C4-2B (cell line): ENCODE results near the gene AGPAT3.

ENCODE experiments used
- H3K27ac ChIP-seq: fragments of 450-650 bp; 2 replicates; pipeline ENCODE4 v1.5.1; 2017
- CTCF ChIP-seq: fragments of 450-650 bp; conservative IDR thresholded peaks from 2 replicates; pipeline ENCODE4 v1.5.1; 2017; ENCODE audit warnings: mild to moderate bottlenecking
- ZFX ChIP-seq: fragments of 450-650 bp; IDR thresholded peaks from 2 replicates; pipeline ENCODE4 v1.6.1; 2017

AGPAT3 gene

GRCh38 chr21:43982489-43983078, 117.6 kb downstream of the AGPAT3 start:
- H3K27ac ChIP-seq: no peak overlapping the region
- no peak for TF ChIP-seq ZFX
- TF ChIP-seq CTCF: no peak

- TF ChIP-seq ZFX: no peak
- no peak for TF ChIP-seq CTCF
- H3K27ac ChIP-seq: no peak overlapping the region
Observed at GRCh38 chr21:43983390-43983789, 118.4 kb downstream of the AGPAT3 start.

GRCh38 chr21:43983860-43984420, 118.9 kb downstream of the AGPAT3 start:
- H3K27ac ChIP-seq: no peak overlapping the region
- no peak for TF ChIP-seq CTCF
- no peak for TF ChIP-seq ZFX

GRCh38 chr21:43984905-43985689, 120.1 kb downstream of the AGPAT3 start:
- no peak overlapping the region for H3K27ac ChIP-seq
- TF ChIP-seq CTCF: no peak
- no peak for TF ChIP-seq ZFX

GRCh38 chr21:43985690-43986251, 120.7 kb downstream of the AGPAT3 start:
- TF ChIP-seq ZFX: no peak
- no peak for TF ChIP-seq CTCF

GRCh38 chr21:43986544-43987451, 121.8 kb downstream of the AGPAT3 start:
- TF ChIP-seq ZFX: no peak
- no peak for TF ChIP-seq CTCF
- no peak overlapping the region for H3K27ac ChIP-seq

More at GRCh38 chr21:43985690-43986251, 120.7 kb downstream of the AGPAT3 start:
- H3K27ac ChIP-seq: no peak overlapping the region
